ENCODE results near the gene GNPDA1.

DNA sequence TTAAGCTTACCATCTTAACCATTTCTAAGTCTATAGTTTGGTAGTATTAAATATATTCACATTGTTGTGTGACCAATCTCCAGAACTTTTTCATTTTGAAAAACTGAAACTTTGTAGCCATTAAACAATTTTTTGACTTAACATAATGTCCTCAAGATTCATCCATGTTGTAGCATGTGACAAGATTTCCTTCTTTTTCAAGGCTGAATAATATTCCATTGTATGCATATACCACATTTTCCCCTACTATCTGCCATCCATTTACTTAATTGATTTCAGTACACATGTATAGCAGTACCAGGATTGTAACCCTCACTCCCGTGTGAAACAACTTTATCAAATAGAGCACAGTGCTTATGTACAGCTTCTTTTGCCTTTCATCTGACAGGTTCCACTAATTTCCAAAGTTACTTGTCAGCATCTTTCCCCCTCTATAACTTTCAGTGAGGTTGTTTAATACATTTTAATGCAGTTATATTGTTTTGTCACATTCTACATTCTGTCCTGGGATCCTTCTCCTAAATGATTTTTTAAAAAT, 7.4 kb upstream of the GNPDA1 start:
- no peak for TF ChIP-seq CTCF (conservative IDR thresholded peaks at IDR 0.05)
- TF ChIP-seq EZH2 (IDR thresholded peaks at IDR 0.05; ENCODE audit: low read depth): no peak
